ENCODE results near the gene MGAT5.
A peak's percentile ranks its signal among the peaks of the same experiment; 100 is the strongest.

MGAT5 gene

DNA sequence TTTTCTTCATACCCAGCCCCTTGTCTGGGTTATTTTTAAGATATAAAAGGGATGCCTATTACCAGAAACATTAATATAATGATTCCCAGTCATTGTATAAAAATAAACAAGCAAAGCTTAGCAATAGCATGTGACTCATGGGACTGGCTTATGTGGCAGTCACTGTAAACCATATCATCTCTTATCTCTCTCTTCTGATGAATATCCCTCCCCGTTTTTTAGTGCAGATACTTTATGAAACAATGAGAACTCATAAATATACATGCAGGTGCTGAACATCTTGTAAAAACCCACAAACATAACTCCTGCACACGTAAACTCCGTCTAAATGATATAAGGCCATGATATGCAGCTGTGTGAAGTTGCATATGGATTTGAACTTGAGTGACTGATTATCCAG is 154.9 kb downstream of the MGAT5 start (continued):
- TF ChIP-seq, protein P1, sequence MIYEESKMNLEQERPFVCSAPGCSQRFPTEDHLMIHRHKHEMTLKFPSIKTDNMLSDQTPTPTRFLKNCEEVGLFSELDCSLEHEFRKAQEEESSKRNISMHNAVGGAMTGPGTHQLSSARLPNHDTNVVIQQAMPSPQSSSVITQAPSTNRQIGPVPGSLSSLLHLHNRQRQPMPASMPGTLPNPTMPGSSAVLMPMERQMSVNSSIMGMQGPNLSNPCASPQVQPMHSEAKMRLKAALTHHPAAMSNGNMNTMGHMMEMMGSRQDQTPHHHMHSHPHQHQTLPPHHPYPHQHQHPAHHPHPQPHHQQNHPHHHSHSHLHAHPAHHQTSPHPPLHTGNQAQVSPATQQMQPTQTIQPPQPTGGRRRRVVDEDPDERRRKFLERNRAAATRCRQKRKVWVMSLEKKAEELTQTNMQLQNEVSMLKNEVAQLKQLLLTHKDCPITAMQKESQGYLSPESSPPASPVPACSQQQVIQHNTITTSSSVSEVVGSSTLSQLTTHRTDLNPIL (CRISPR knock-in tag; IDR thresholded peaks at IDR 0.05; ENCODE audit: low read depth): no peak
- TF ChIP-seq ZC3H10 (CRISPR knock-in tag; IDR thresholded peaks at IDR 0.05) (no peak), RARB (CRISPR knock-in tag; IDR thresholded peaks at IDR 0.05) (no peak), GLIS3 (CRISPR knock-in tag; IDR thresholded peaks at IDR 0.05) (no peak), SNAI2 (CRISPR knock-in tag; IDR thresholded peaks at IDR 0.05) (no peak), BACH2 (CRISPR knock-in tag; IDR thresholded peaks at IDR 0.05; ENCODE audit: borderline replicate concordance) (no peak)
- TF ChIP-seq, protein P2, sequence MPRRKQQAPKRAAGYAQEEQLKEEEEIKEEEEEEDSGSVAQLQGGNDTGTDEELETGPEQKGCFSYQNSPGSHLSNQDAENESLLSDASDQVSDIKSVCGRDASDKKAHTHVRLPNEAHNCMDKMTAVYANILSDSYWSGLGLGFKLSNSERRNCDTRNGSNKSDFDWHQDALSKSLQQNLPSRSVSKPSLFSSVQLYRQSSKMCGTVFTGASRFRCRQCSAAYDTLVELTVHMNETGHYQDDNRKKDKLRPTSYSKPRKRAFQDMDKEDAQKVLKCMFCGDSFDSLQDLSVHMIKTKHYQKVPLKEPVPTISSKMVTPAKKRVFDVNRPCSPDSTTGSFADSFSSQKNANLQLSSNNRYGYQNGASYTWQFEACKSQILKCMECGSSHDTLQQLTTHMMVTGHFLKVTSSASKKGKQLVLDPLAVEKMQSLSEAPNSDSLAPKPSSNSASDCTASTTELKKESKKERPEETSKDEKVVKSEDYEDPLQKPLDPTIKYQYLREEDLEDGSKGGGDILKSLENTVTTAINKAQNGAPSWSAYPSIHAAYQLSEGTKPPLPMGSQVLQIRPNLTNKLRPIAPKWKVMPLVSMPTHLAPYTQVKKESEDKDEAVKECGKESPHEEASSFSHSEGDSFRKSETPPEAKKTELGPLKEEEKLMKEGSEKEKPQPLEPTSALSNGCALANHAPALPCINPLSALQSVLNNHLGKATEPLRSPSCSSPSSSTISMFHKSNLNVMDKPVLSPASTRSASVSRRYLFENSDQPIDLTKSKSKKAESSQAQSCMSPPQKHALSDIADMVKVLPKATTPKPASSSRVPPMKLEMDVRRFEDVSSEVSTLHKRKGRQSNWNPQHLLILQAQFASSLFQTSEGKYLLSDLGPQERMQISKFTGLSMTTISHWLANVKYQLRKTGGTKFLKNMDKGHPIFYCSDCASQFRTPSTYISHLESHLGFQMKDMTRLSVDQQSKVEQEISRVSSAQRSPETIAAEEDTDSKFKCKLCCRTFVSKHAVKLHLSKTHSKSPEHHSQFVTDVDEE (CRISPR knock-in tag; IDR thresholded peaks at IDR 0.05): no peak

DNA sequence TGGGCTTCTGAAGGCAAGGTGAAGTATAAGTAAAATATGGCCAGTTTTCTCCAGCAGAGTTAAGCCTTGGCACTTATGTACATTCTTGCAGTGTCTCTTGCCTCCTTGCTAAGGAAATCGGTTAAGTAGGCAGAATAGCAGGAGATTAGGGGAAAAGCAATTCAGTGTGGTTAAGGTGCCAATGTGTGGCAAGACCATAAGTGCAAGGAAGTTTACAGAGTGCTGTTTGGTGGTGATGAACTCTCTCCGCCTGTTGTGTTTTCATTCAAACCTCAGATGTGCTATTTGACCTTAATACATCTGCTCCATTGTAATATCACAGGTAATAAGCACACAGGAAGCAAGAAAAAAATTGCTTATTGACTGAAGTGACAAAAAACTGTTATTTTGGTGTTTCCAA is 156.1 kb downstream of the MGAT5 start:
- no peak for TF ChIP-seq ZNF565 (CRISPR knock-in tag; conservative IDR thresholded peaks at IDR 0.05; ENCODE audit: low read depth)
- TF ChIP-seq TCF4 (CRISPR knock-in tag; IDR thresholded peaks at IDR 0.05; ENCODE audit: borderline replicate concordance): no peak
- TF ChIP-seq GLIS3 (CRISPR knock-in tag; IDR thresholded peaks at IDR 0.05): no peak
- TF ChIP-seq ZC3H10 (CRISPR knock-in tag; IDR thresholded peaks at IDR 0.05): no peak
- TF ChIP-seq ZNF70 (CRISPR knock-in tag; IDR thresholded peaks at IDR 0.05): no peak
- no peak for TF ChIP-seq ESRRG (CRISPR knock-in tag; IDR thresholded peaks at IDR 0.05)
- TF ChIP-seq, protein P3, sequence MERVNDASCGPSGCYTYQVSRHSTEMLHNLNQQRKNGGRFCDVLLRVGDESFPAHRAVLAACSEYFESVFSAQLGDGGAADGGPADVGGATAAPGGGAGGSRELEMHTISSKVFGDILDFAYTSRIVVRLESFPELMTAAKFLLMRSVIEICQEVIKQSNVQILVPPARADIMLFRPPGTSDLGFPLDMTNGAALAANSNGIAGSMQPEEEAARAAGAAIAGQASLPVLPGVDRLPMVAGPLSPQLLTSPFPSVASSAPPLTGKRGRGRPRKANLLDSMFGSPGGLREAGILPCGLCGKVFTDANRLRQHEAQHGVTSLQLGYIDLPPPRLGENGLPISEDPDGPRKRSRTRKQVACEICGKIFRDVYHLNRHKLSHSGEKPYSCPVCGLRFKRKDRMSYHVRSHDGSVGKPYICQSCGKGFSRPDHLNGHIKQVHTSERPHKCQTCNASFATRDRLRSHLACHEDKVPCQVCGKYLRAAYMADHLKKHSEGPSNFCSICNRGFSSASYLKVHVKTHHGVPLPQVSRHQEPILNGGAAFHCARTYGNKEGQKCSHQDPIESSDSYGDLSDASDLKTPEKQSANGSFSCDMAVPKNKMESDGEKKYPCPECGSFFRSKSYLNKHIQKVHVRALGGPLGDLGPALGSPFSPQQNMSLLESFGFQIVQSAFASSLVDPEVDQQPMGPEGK (CRISPR knock-in tag; IDR thresholded peaks at IDR 0.05; ENCODE audit: borderline replicate concordance): no peak
- TF ChIP-seq ZNF8 (CRISPR knock-in tag; IDR thresholded peaks at IDR 0.05): no peak
- TF ChIP-seq, protein P2 (CRISPR knock-in tag; IDR thresholded peaks at IDR 0.05): no peak
- no peak for TF ChIP-seq ZFP3 (CRISPR knock-in tag; IDR thresholded peaks at IDR 0.05)
- TF ChIP-seq, protein P4, sequence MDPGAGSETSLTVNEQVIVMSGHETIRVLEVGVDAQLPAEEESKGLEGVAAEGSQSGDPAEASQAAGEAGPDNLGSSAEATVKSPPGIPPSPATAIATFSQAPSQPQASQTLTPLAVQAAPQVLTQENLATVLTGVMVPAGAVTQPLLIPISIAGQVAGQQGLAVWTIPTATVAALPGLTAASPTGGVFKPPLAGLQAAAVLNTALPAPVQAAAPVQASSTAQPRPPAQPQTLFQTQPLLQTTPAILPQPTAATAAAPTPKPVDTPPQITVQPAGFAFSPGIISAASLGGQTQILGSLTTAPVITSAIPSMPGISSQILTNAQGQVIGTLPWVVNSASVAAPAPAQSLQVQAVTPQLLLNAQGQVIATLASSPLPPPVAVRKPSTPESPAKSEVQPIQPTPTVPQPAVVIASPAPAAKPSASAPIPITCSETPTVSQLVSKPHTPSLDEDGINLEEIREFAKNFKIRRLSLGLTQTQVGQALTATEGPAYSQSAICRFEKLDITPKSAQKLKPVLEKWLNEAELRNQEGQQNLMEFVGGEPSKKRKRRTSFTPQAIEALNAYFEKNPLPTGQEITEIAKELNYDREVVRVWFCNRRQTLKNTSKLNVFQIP (CRISPR knock-in tag; IDR thresholded peaks at IDR 0.05; ENCODE audit: borderline replicate concordance, low read depth): no peak
- TF ChIP-seq, protein P1 (CRISPR knock-in tag; IDR thresholded peaks at IDR 0.05; ENCODE audit: low read depth): no peak
- no peak for TF ChIP-seq ZFP30 (CRISPR knock-in tag; IDR thresholded peaks at IDR 0.05)
- ATAC-seq: no peak

DNA sequence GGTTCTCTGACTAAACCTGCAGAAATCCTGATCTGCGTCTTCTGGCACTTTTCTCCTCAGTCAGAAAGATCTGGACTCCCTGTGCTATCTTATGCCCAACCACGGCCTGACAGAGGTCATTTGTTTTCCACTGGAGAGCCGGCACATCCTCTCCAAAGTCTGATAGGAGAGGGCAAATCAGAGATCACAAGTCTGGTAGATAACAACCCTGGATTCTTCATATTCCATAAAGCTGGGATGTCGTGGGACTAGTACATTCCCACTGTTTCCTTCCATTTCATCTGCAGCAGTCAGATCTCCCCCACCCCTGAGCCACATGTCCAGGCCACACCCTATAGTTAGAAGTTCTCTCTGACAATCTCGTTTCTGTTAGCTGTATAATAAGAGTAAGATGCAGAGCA is 157.0 kb downstream of the MGAT5 start:
- TF ChIP-seq, protein P4 (CRISPR knock-in tag; IDR thresholded peaks at IDR 0.05; ENCODE audit: borderline replicate concordance, low read depth): no peak
- TF ChIP-seq, protein P1 (CRISPR knock-in tag; IDR thresholded peaks at IDR 0.05; ENCODE audit: low read depth): no peak
- no peak for TF ChIP-seq ZFP3 (CRISPR knock-in tag; IDR thresholded peaks at IDR 0.05)
- peak; percentile 16; the same call in 2 of the 3 replicates for ATAC-seq
